Lower lobe of right lung (tissue), 2 donors: ENCODE results near the gene PRDM16. TPM values are rescaled to one million over a fixed set of nuclear protein-coding genes. Genes with fewer than 3 reads are reported as not detected.

ENCODE experiments used
- ATAC-seq, 2 donors: fragments of 200-7000 bp; cut with Tn5 transposase; one replicate each; pipeline ENCODE4 v1.9.1; 2020 to 2022; ENCODE audit warnings: mild to moderate bottlenecking in 2 of 2, moderate library complexity in 2 of 2
- DNase-seq: peaks from one replicate; pipeline ENCODE4 v3.0.0-alpha.2; 2020
- H3K27ac ChIP-seq: fragments of 200-600 bp; one replicate; pipeline ENCODE4 v1.8.0; 2022
- H3K27me3 ChIP-seq: fragments of 200-600 bp; one replicate; pipeline ENCODE4 v1.8.0; 2022; ENCODE audit warnings: low read depth
- H3K36me3 ChIP-seq: fragments of 200-600 bp; one replicate; pipeline ENCODE4 v1.8.0; 2022; ENCODE audit warnings: mild to moderate bottlenecking
- H3K4me1 ChIP-seq: fragments of 200-600 bp; one replicate; pipeline ENCODE4 v1.8.0; 2022
- H3K4me3 ChIP-seq: fragments of 200-600 bp; one replicate; pipeline ENCODE4 v1.8.0; 2022; ENCODE audit warnings: mild to moderate bottlenecking
- H3K9me3 ChIP-seq: fragments of 200-600 bp; one replicate; pipeline ENCODE4 v1.8.0; 2022
- CTCF ChIP-seq: fragments of 200-600 bp; IDR thresholded peaks from one replicate; pipeline ENCODE4 v1.8.0; 2022; ENCODE audit warnings: antibody characterized with exemption, mild to moderate bottlenecking
- intact Hi-C: fragments of 100-400 bp; cut with DNase I; formaldehyde crosslinking; loops from one replicate; pipeline ENCODE4 v1.11.0; 2022
- total RNA-seq: library from RNA; stranded (reverse); fragmentation: NEBNext Ultra II Directional; extraction: Animal tissue kit (Norgen Biotek cat#: 25700); gene quantifications from one replicate; pipeline ENCODE4 v1.2.1, GENCODE V29; 2021
- donor health status: DM: no; HTN: yes; CAD: no; lungs with severe emphysema.

Gene PRDM16
- total RNA-seq, 1 donor from 2014 or later = 19.2 TPM

- Histone ChIP-seq H3K9me3 (no peaks in the 10 kb centered on the region), H3K27me3 (peaks cover 13% of the 10 kb centered on the region), H3K36me3 (no peaks in the 10 kb centered on the region), H3K4me1 (no peaks in the 10 kb centered on the region), H3K4me3 (no peak overlapping the region), H3K27ac (no peak overlapping the region)
- intact Hi-C loops = no loop called here
- ATAC-seq (no peak), DNase-seq (no peak)
- no peak for TF ChIP-seq CTCF
Measured at GRCh38 chr1:3326516-3327388, 257.7 kb downstream of the PRDM16 start.

GRCh38 chr1:3327389-3327702, 258.3 kb downstream of the PRDM16 start:
- no peak for DNase-seq
- H3K9me3 ChIP-seq = no peaks in the 10 kb centered on the region
- no peaks in the 10 kb centered on the region for H3K36me3 ChIP-seq
- no peak for ATAC-seq
- no peak for TF ChIP-seq CTCF
- intact Hi-C loops = no loop called here
- no peak overlapping the region for H3K27ac ChIP-seq
- peaks cover 12% of the 10 kb centered on the region for H3K27me3 ChIP-seq
- H3K4me1 ChIP-seq = no peaks in the 10 kb centered on the region
- no peak overlapping the region for H3K4me3 ChIP-seq

GRCh38 chr1:3327936-3328590, 259.1 kb downstream of the PRDM16 start:
- Histone ChIP-seq H3K9me3 (no peaks in the 10 kb centered on the region), H3K4me3 (no peak overlapping the region), H3K36me3 (no peaks in the 10 kb centered on the region), H3K4me1 (no peaks in the 10 kb centered on the region), H3K27me3 (peaks cover 6% of the 10 kb centered on the region), H3K27ac (no peak overlapping the region)
- no peak for TF ChIP-seq CTCF
- intact Hi-C loops = no loop called here
- ATAC-seq = no peak
- DNase-seq = no peak

- H3K27me3 ChIP-seq = peaks cover 3% of the 10 kb centered on the region
- no peak overlapping the region for H3K4me3 ChIP-seq
- DNase-seq (no peak), ATAC-seq (no peak)
- no peak for TF ChIP-seq CTCF
- no peaks in the 10 kb centered on the region for H3K4me1 ChIP-seq
- H3K36me3 ChIP-seq = no peaks in the 10 kb centered on the region
- no peak overlapping the region for H3K27ac ChIP-seq
- H3K9me3 ChIP-seq = no peaks in the 10 kb centered on the region
- intact Hi-C loops = no loop called here
Measured at GRCh38 chr1:3329640-3330281, 260.8 kb downstream of the PRDM16 start.

GRCh38 chr1:3330771-3331245, 261.8 kb downstream of the PRDM16 start:
- intact Hi-C loops = no loop called here
- Histone ChIP-seq H3K36me3 (no peaks in the 10 kb centered on the region), H3K4me1 (no peaks in the 10 kb centered on the region), H3K27me3 (peaks cover 5% of the 10 kb centered on the region), H3K9me3 (no peaks in the 10 kb centered on the region), H3K4me3 (no peak overlapping the region), H3K27ac (no peak overlapping the region)
- TF ChIP-seq CTCF = no peak
- ATAC-seq (no peak), DNase-seq (no peak)
